T-cell (primary cell): ENCODE measurements around the gene TMEM109. TPM values are rescaled to one million over a fixed set of nuclear protein-coding genes. Genes with fewer than 3 reads are reported as not detected.
A peak's percentile ranks its signal among the peaks of the same experiment; 100 is the strongest.

Experiments used
- ATAC-seq, 4 experiments: fragments of 200-7000 bp in 3 of 4; fragments of 150-1000 bp in 1 of 4; cut with Tn5 transposase; replicated peaks in 1 of 4; 1 replicate in 3 of 4; 2 replicates in 1 of 4; pipeline ENCODE4 v1.10.0; 2021; ENCODE audit warnings: moderate library complexity in 3 of 4, mild to moderate bottlenecking in 2 of 4, moderate number of reproducible peaks in 1 of 4
- CTCF ChIA-PET, 2 donors: fragments of 300-600 bp; sonication (Branson Sonifier 250); formaldehyde crosslinking; loops; one replicate each; lab custom pipeline; 2022; ENCODE audit warnings: antibody characterized with exemption in 2 of 2; lab: Charles Lee
- POLR2A ChIA-PET, 2 donors: fragments of 300-600 bp; sonication (Branson Sonifier 250); formaldehyde crosslinking; loops; one replicate each; lab custom pipeline; 2022; ENCODE audit warnings: antibody characterized with exemption in 2 of 2; lab: Charles Lee
- DNase-seq, 35 experiments: peaks; one replicate each; pipeline versions ENCODE4 v3.0.0 to v3.0.0-alpha.2; 2013 to 2023
- H3K27ac ChIP-seq: one replicate; pipeline ENCODE4 v1.5.1; 2013; ENCODE audit warnings: low read length
- H3K27me3 ChIP-seq, 2 experiments: replicated peaks in 1 of 2; 1 replicate in 1 of 2; 2 replicates in 1 of 2; pipeline versions ENCODE4 v1.6.1 to v1.7.0; 2013; ENCODE audit warnings: low read length in 1 of 2, mixed read lengths in 1 of 2; ENCODE audit not compliant: control insufficient read depth in 2 of 2, insufficient read depth in 2 of 2; ENCODE audit errors: extremely low read depth in 1 of 2
- H3K36me3 ChIP-seq, 2 donors: 1 replicate in 1 of 2; 2 replicates in 1 of 2; pipeline versions ENCODE4 v1.6.1 to v1.7.0; 2013; ENCODE audit warnings: low read length in 1 of 2; ENCODE audit not compliant: control insufficient read depth in 2 of 2, insufficient read depth in 1 of 2; ENCODE audit errors: extremely low read depth in 1 of 2
- H3K4me1 ChIP-seq, 2 experiments: 1 replicate in 1 of 2; 2 replicates in 1 of 2; pipeline versions ENCODE4 v1.6.1 to v1.7.0; 2013; ENCODE audit warnings: low read length in 2 of 2, mixed read lengths in 1 of 2; ENCODE audit not compliant: insufficient read depth in 2 of 2, control insufficient read depth in 1 of 2; ENCODE audit errors: extremely low read depth in 1 of 2
- H3K4me3 ChIP-seq, 2 donors: 1 replicate in 1 of 2; 2 replicates in 1 of 2; pipeline versions ENCODE4 v1.5.1 to v1.7.0; 2013; ENCODE audit warnings: mild to moderate bottlenecking in 2 of 2, low read length in 1 of 2, moderate library complexity in 1 of 2; ENCODE audit not compliant: control insufficient read depth in 1 of 2; ENCODE audit errors: extremely low read depth in 1 of 2
- H3K9me3 ChIP-seq: 2 replicates; pipeline ENCODE4 v1.7.0; 2013
- H3K27ac Mint-ChIP-seq, 2 donors: one replicate each; pipeline ENCODE4 v1.8.0; 2020 to 2021; ENCODE audit warnings: mild to moderate bottlenecking in 2 of 2, mixed read lengths in 2 of 2
- H3K27me3 Mint-ChIP-seq, 2 donors: one replicate each; pipeline ENCODE4 v1.8.0; 2021 to 2022; ENCODE audit warnings: mixed read lengths in 2 of 2
- H3K36me3 Mint-ChIP-seq: one replicate; pipeline ENCODE4 v1.8.0; 2021; ENCODE audit warnings: mixed read lengths
- H3K4me1 Mint-ChIP-seq, 3 donors: one replicate each; pipeline ENCODE4 v1.8.0; 2020 to 2022; ENCODE audit warnings: mixed read lengths in 3 of 3, mild to moderate bottlenecking in 1 of 3
- H3K4me3 Mint-ChIP-seq, 3 donors: one replicate each; pipeline ENCODE4 v1.8.0; 2020 to 2022; ENCODE audit warnings: mild to moderate bottlenecking in 3 of 3, mixed read lengths in 3 of 3, moderate library complexity in 3 of 3
- H3K9me3 Mint-ChIP-seq, 3 donors: one replicate each; pipeline ENCODE4 v1.8.0; 2020 to 2022; ENCODE audit warnings: mixed read lengths in 3 of 3
- WGBS: methylation state at CpG from one replicate; pipeline ENCODE4 v1.1.5; 2013; ENCODE audit warnings: missing lambda C conversion rate; ENCODE audit not compliant: insufficient coverage; 5-methylcytosine and 5-hydroxymethylcytosine counted together
- total RNA-seq, 35 experiments: library from RNA in 6 of 35; stranded (reverse) in 6 of 35; fragments of 120-200 nt in 1 of 35; gene quantifications; one replicate each; pipeline versions ENCODE4 v1.2.1 to v1.2.4 and lab custom pipeline; 2013 to 2026

TMEM109 gene
- total RNA-seq, 5 donors from 2014 or later (not counting 1 experiment from before 2014, with no cell fraction given): 55.6 to 82.1 (median 71.8) TPM

DNA sequence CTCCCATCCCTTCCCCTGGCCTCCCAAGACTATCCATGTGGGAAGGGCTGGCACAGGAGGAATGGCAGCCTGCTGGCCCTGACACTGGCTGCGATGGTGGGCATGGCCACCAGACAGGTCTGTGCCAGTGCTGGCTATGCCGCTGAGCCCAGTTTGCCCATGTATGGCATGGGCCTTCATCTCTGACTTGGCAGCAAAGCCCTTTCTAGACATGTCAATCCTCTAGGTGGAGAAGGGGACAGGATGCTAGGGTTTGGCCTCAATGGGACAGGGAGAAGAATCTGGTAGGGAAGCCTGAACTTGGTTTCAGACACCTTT, 37.8 kb upstream of the TMEM109 start:
- H3K36me3 ChIP-seq: peaks cover 0 to 21% of the 10 kb centered on the region in 2 donors
- H3K27ac ChIP-seq: no peak overlapping the region
- no peak for ATAC-seq
- H3K9me3 Mint-ChIP-seq: no peaks in the 10 kb centered on the region
- H3K4me3 ChIP-seq: no peak overlapping the region
- no peak overlapping the region for H3K27ac Mint-ChIP-seq
- no peak overlapping the region for H3K4me3 Mint-ChIP-seq
- ChIA-PET POLR2A (no interaction called here), CTCF (interaction anchor here in 1 of 2 donors (0.5 kb wide), 1 partner anchor 76 kb away, joined by 6 read pairs; no protein-coding TSS in a partner anchor)
- no peaks in the 10 kb centered on the region for H3K9me3 ChIP-seq
- H3K27me3 Mint-ChIP-seq: no peaks in the 10 kb centered on the region
- DNase-seq: no peak
- WGBS: 100% methylated on average over 1 of the region's 2 CpGs
- peaks cover 13% of the 10 kb centered on the region in 3 donors for H3K4me1 Mint-ChIP-seq
- H3K27me3 ChIP-seq: peaks cover 0 to 8% of the 10 kb centered on the region in 2 experiments
- H3K36me3 Mint-ChIP-seq: peaks cover 22% of the 10 kb centered on the region
- H3K4me1 ChIP-seq: peaks cover 5 to 26% of the 10 kb centered on the region in 2 experiments

DNA sequence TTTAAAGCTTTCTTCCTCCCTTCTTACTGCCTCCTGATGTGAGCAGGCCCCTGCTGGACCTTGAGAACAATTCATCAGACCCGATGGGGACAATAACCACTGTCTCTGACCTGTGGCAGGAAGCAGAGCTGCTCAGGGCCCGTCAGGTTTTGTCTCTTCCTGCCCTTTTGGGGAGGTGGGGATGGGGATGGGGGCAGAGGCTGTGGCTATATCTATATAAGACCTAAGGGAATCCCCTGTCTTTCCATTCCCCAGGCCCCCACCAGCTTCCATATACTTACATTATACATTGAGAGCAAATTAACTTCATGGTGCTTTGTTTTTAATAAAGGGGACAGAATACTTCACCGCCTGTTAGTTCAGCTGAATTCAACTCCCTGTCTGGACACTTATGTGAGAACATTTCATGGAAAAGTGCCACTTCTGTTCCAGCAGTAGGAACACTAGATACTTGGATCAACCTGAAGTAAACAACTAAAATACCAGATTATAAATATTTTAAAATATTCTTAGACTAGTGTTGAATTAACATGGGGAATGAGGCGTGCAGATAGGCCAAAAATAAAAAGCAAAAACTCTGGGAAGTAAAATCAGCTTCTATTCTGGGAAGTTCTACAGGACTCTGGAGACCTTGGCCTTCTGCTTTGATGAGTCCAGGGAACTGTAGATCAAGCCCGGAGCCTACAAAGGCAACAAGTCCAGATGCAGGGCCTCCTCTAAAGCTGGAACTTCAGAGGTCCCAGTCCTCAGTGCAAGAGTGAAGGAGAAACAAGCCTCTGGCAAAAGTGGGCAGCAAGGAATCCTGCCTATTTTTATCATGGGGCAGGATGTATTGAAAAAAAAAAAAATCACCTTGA, 35.5 kb upstream of the TMEM109 start:
- Histone ChIP-seq H3K4me3 (no peak overlapping the region), H3K9me3 (no peaks in the 10 kb centered on the region), H3K36me3 (peaks cover 0 to 21% of the 10 kb centered on the region in 2 donors), H3K27ac (no peak overlapping the region), H3K4me1 (peaks cover 0 to 3% of the 10 kb centered on the region in 2 experiments), H3K27me3 (no peaks in the 10 kb centered on the region)
- H3K9me3 Mint-ChIP-seq: no peaks in the 10 kb centered on the region
- POLR2A ChIA-PET: no interaction called here
- no peak overlapping the region for H3K27ac Mint-ChIP-seq
- no peaks in the 10 kb centered on the region for H3K27me3 Mint-ChIP-seq
- H3K4me1 Mint-ChIP-seq: peaks cover 3 to 5% (median 3%) of the 10 kb centered on the region in 3 donors
- DNase-seq (no peak), ATAC-seq (no peak)
- peaks cover 39% of the 10 kb centered on the region for H3K36me3 Mint-ChIP-seq
- no peak overlapping the region for H3K4me3 Mint-ChIP-seq
- WGBS: 100% methylated on average over 2 of the region's 5 CpGs
- CTCF ChIA-PET: interaction anchor here in 1 of 2 donors (0.6 kb wide), 1 partner anchor 34 kb away, joined by 5 read pairs; no protein-coding TSS in a partner anchor

GRCh38 chr11:60879104-60879503, 34.9 kb upstream of the TMEM109 start:
- H3K4me3 Mint-ChIP-seq: no peak overlapping the region

GRCh38 chr11:60879971-60880588, 33.9 kb upstream of the TMEM109 start:
- no CpG with 5 or more reads among the region's 5 CpGs for WGBS
- Mint-ChIP-seq H3K4me1 (peaks cover 0 to 6% (median 6%) of the 10 kb centered on the region in 3 donors), H3K9me3 (no peaks in the 10 kb centered on the region), H3K36me3 (peaks cover 48% of the 10 kb centered on the region), H3K27me3 (no peaks in the 10 kb centered on the region), H3K4me3 (no peak overlapping the region), H3K27ac (no peak overlapping the region)
- Histone ChIP-seq H3K36me3 (peaks cover 0 to 21% of the 10 kb centered on the region in 2 donors), H3K4me1 (no peaks in the 10 kb centered on the region), H3K27ac (no peak overlapping the region), H3K27me3 (no peaks in the 10 kb centered on the region), H3K4me3 (no peak overlapping the region), H3K9me3 (no peaks in the 10 kb centered on the region)
- no peak for DNase-seq
- no peak for ATAC-seq
- POLR2A ChIA-PET: no interaction called here
- CTCF ChIA-PET: no interaction called here

More at GRCh38 chr11:60879104-60879503, 34.9 kb upstream of the TMEM109 start:
- CTCF ChIA-PET: no interaction called here
- Histone ChIP-seq H3K36me3 (peaks cover 0 to 21% of the 10 kb centered on the region in 2 donors), H3K4me3 (no peak overlapping the region), H3K4me1 (no peaks in the 10 kb centered on the region), H3K9me3 (no peaks in the 10 kb centered on the region), H3K27me3 (no peaks in the 10 kb centered on the region), H3K27ac (no peak overlapping the region)
- DNase-seq (no peak), ATAC-seq (no peak)
- POLR2A ChIA-PET: no interaction called here
- no peaks in the 10 kb centered on the region for H3K27me3 Mint-ChIP-seq
- peaks cover 0 to 8% (median 6%) of the 10 kb centered on the region in 3 donors for H3K4me1 Mint-ChIP-seq
- whole genome bisulfite sequencing: no CpG with 5 or more reads among the region's 1 CpG
- no peaks in the 10 kb centered on the region for H3K9me3 Mint-ChIP-seq
- H3K27ac Mint-ChIP-seq: no peak overlapping the region
- H3K36me3 Mint-ChIP-seq: peaks cover 44% of the 10 kb centered on the region

DNA sequence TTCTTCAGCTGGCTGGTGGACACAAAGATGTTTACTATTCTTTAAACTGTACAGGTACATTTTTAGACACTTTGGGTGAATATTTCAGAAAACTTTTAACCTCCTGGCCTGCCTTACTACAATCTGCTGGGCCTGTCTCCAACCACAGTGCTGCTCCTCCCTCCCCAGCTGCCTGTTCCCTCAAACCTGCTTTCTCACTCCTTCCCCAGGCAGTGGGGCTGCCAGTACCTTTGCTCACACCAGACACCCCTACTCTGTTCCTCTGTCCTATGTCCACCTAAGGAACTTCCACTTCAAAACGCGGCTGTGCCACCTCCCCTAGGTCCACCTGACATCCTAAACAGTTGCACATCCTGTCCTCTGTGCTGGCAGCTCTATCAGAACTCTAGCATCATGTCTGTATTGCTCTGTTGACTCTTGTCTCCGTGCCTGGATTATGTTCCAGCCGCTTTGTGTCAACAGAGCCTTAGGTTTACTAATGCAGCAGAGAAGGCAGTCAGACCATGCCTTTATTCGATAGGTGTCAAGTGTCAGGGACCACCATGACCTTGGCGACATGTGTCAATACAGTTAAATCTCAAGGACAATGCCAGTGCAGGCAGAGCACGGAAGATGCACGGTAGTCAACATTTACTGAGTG, 33.2 kb upstream of the TMEM109 start:
- Mint-ChIP-seq H3K27me3 (no peaks in the 10 kb centered on the region), H3K9me3 (no peaks in the 10 kb centered on the region), H3K27ac (peak overlapping the region in 1 of 2 donors; percentile 61), H3K4me3 (no peak overlapping the region), H3K4me1 (peaks cover 0 to 6% (median 6%) of the 10 kb centered on the region in 3 donors), H3K36me3 (peaks cover 54% of the 10 kb centered on the region)
- CTCF ChIA-PET: no interaction called here
- Histone ChIP-seq H3K4me1 (no peaks in the 10 kb centered on the region), H3K36me3 (peaks cover 0 to 19% of the 10 kb centered on the region in 2 donors), H3K27ac (no peak overlapping the region), H3K9me3 (no peaks in the 10 kb centered on the region), H3K27me3 (no peaks in the 10 kb centered on the region), H3K4me3 (no peak overlapping the region)
- DNase-seq (no peak), ATAC-seq (no peak)
- WGBS: 96% methylated on average over 6 of the region's 8 CpGs
- POLR2A ChIA-PET: no interaction called here

DNA sequence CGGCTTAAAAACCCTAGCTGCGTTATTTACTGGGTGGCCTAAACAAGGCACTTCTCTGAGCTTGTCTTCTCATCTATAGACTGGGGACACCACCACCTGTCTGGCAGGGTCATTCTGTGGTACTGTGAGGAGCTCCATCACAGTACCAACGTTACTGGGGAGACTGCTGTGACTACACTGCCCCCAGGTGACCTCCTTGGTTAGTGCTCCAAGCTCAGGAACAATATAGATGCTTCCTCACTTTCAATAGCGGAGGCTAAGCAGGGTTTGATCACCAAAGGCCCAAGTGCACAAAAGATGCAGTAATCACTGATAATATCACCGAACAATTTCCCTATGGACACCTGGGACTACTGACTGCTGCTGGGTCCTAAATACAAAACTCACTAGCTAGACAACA, 26.4 kb upstream of the TMEM109 start:
- Histone ChIP-seq H3K9me3 (no peaks in the 10 kb centered on the region), H3K27me3 (no peaks in the 10 kb centered on the region), H3K36me3 (peaks cover 5 to 27% of the 10 kb centered on the region in 2 donors), H3K27ac (no peak overlapping the region), H3K4me3 (no peak overlapping the region), H3K4me1 (no peaks in the 10 kb centered on the region)
- 67% methylated on average over 3 of the region's 5 CpGs for WGBS
- Mint-ChIP-seq H3K27me3 (no peaks in the 10 kb centered on the region), H3K36me3 (peaks cover 49% of the 10 kb centered on the region), H3K9me3 (no peaks in the 10 kb centered on the region), H3K4me1 (peaks cover 0 to 11% (median 11%) of the 10 kb centered on the region in 3 donors), H3K4me3 (no peak overlapping the region), H3K27ac (no peak overlapping the region)
- DNase-seq (peak in 14 of 35 experiments; percentile 17 to 54 (median 28)), ATAC-seq (peak; percentile 81 to 87 (median 82))
- CTCF ChIA-PET: interaction anchor here (0.6 to 1.8 kb wide), 10 partner anchors 12 to 825 kb away, joined by 3 to 45 read pairs (median 4); no protein-coding TSS in a partner anchor
- POLR2A ChIA-PET: no interaction called here
